GM21390 (cell line): ENCODE results near the gene OR2Y1.
"Not testable (repeated sequence)": the region's sequence is repeated elsewhere in the genome, so short reads cannot be mapped to it uniquely, and the experiment has no call there.

Experiments
- ATAC-seq: cut with Tn5 transposase; IDR thresholded peaks from one replicate; pipeline ENCODE4 v1.9.1; 2021; ENCODE audit not compliant: unreplicated experiment

The OR2Y1 gene

GRCh38 chr5:180739958-180740357 is at the start of gene OR2Y1:
TSS of gene OR2Y1 (minus strand) at chr5:180740058. CDS start at chr5:180740058, 0 bp downstream.
- ATAC-seq, result no peak

- not testable (repeated sequence) for ATAC-seq
Measured at GRCh38 chr5:180788651-180789410, 49.0 kb upstream of the OR2Y1 start.

- ATAC-seq, result no peak
Measured at GRCh38 chr5:180787711-180788431, 48.0 kb upstream of the OR2Y1 start.

- no peak for ATAC-seq
Measured at GRCh38 chr5:180786531-180787398, 46.9 kb upstream of the OR2Y1 start.

- no peak for ATAC-seq
Measured at GRCh38 chr5:180785794-180786221, 46.0 kb upstream of the OR2Y1 start.

GRCh38 chr5:180785121-180785781 is 45.4 kb upstream of the OR2Y1 start:
- no peak for ATAC-seq

- ATAC-seq, result peak; percentile 64
Measured at GRCh38 chr5:180784497-180785097, 44.7 kb upstream of the OR2Y1 start.

- ATAC-seq, result no peak
Measured at GRCh38 chr5:180783340-180784052, 43.6 kb upstream of the OR2Y1 start.

GRCh38 chr5:180782748-180783147 is 42.9 kb upstream of the OR2Y1 start:
- ATAC-seq, result no peak

- not testable (repeated sequence) for ATAC-seq
Measured at GRCh38 chr5:180781900-180782326, 42.1 kb upstream of the OR2Y1 start.

GRCh38 chr5:180779985-180780610 is 40.2 kb upstream of the OR2Y1 start:
- ATAC-seq, result no peak

GRCh38 chr5:180777475-180777874 is 37.6 kb upstream of the OR2Y1 start:
- ATAC-seq, result no peak

GRCh38 chr5:180776376-180776775 is 36.5 kb upstream of the OR2Y1 start:
- ATAC-seq, result no peak

GRCh38 chr5:180775624-180776023 is 35.8 kb upstream of the OR2Y1 start:
- no peak for ATAC-seq

GRCh38 chr5:180771839-180772238 is 32.0 kb upstream of the OR2Y1 start:
- ATAC-seq, result no peak

GRCh38 chr5:180769821-180770220 is 30.0 kb upstream of the OR2Y1 start:
- ATAC-seq, result no peak

GRCh38 chr5:180755601-180756000 is 15.7 kb upstream of the OR2Y1 start:
- no peak for ATAC-seq

- no peak for ATAC-seq
Measured at GRCh38 chr5:180744253-180744652, 4.4 kb upstream of the OR2Y1 start.

GRCh38 chr5:180742727-180743126 is 2.9 kb upstream of the OR2Y1 start:
- no peak for ATAC-seq
